ENCODE results near the gene GINS2.

GRCh38 chr16:85652431-85653221 lies 36.1 kb downstream of the GINS2 start:
- TF ChIP-seq POLR2A (IDR thresholded peaks at IDR 0.05): no peak
- TF ChIP-seq, protein P1, sequence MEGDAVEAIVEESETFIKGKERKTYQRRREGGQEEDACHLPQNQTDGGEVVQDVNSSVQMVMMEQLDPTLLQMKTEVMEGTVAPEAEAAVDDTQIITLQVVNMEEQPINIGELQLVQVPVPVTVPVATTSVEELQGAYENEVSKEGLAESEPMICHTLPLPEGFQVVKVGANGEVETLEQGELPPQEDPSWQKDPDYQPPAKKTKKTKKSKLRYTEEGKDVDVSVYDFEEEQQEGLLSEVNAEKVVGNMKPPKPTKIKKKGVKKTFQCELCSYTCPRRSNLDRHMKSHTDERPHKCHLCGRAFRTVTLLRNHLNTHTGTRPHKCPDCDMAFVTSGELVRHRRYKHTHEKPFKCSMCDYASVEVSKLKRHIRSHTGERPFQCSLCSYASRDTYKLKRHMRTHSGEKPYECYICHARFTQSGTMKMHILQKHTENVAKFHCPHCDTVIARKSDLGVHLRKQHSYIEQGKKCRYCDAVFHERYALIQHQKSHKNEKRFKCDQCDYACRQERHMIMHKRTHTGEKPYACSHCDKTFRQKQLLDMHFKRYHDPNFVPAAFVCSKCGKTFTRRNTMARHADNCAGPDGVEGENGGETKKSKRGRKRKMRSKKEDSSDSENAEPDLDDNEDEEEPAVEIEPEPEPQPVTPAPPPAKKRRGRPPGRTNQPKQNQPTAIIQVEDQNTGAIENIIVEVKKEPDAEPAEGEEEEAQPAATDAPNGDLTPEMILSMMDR (IDR thresholded peaks at IDR 0.05): no peak
